BLaER1 treated with 17β-estradiol and CSF1 and Interleukin-3, amounts not matched to agents 10 nM and 100 nM (cell line): ENCODE data around the gene MORC1.
"Not testable (repeated sequence)": the region's sequence is repeated elsewhere in the genome, so short reads cannot be mapped to it uniquely, and the experiment has no call there.

Experiments
- H3K27ac ChIP-seq, 11 experiments: shearing (Covaris generic); formaldehyde crosslinking; 2 replicates each; pipeline ENCODE4 v1.8.1; 2022
- H3K27me3 ChIP-seq, 11 experiments: shearing (Covaris generic); formaldehyde crosslinking; 2 replicates each; pipeline ENCODE4 v1.8.1; 2022
- H3K36me3 ChIP-seq, 11 experiments: shearing (Covaris generic); formaldehyde crosslinking; 2 replicates each; pipeline ENCODE4 v1.8.1; 2022
- H3K4me1 ChIP-seq, 10 experiments: shearing (Covaris generic); formaldehyde crosslinking; 2 replicates each; pipeline ENCODE4 v1.8.1; 2022
- H3K4me2 ChIP-seq, 11 experiments: shearing (Covaris generic); formaldehyde crosslinking; 2 replicates each; pipeline ENCODE4 v1.8.1; 2022
- H3K4me3 ChIP-seq, 10 experiments: shearing (Covaris generic); formaldehyde crosslinking; 2 replicates each; pipeline ENCODE4 v1.8.1; 2022
- H3K9ac ChIP-seq, 11 experiments: shearing (Covaris generic); formaldehyde crosslinking; 2 replicates each; pipeline ENCODE4 v1.8.1; 2022
- H3K9me3 ChIP-seq, 11 experiments: shearing (Covaris generic); formaldehyde crosslinking; replicated peaks in 1 of 11; 2 replicates each; pipeline ENCODE4 v1.8.1; 2022
- H4K20me1 ChIP-seq, 11 experiments: shearing (Covaris generic); formaldehyde crosslinking; 2 replicates each; pipeline ENCODE4 v1.8.1; 2022
- Cebpa-rat ChIP-seq, 11 experiments: shearing (Covaris generic); IDR thresholded peaks; 2 replicates each; pipeline ENCODE4 v1.8.1; 2022

MORC1 gene

DNA sequence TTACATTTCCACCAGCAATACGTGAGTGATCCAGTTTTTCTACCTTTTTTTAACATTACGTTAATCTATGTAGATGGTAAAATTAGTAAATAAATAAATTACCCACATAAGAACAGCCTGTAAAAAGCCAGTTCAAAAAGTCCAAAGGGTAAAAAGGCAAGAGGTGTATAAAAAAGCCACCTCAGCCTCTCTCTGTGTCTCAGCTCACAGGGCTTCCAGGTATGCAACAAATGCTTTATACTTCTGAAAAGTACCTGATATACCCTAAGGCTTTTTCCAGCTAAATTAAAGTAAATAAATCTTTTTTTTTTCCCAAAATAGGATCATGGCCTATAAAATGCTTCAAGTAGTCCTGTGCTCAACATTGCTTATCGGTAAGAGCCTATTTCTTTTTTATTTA, 18.6 kb upstream of the MORC1 start, which contains the start of gene C3orf85:
TSS of gene C3orf85 (plus strand) at position 197 of the 400 bp plus-strand sequence. CDS start at position 326, 129 bp downstream.
- no peak within 1 kb of the TSS for H3K4me3 ChIP-seq

DNA sequence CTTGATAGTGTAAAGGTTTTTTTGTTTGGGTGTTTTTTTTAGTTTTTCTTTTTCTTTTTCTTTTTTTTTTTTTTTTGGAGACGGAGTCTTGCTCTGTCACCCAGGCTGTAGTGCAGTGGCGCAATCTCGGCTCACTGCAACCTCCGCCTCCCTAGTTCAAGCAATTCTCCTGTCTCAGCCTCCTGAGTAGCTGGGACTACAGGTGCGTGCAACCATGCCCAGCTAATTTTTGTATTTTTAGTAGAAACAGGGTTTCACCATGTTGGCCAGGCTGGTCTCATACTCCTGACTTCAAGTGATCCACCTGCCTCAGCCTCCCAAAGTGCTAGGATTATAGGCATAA, 15.5 kb upstream of the MORC1 start:
- not testable (repeated sequence) for H4K20me1 ChIP-seq, H3K27me3 ChIP-seq, H3K9me3 ChIP-seq, H3K36me3 ChIP-seq, H3K27ac ChIP-seq, H3K4me3 ChIP-seq, H3K9ac ChIP-seq, H3K4me2 ChIP-seq
- H3K4me1 ChIP-seq = peaks cover 0 to 15% (median 3%) of the 10 kb centered on the region in 10 experiments; a peak in 6 of 20 replicates

More for the DNA sequence above, 18.6 kb upstream of the MORC1 start, which contains the start of gene C3orf85:
- peaks cover 0 to 17% (median 4%) of the 10 kb centered on the region in 10 experiments; a peak in 10 of 20 replicates for H3K4me1 ChIP-seq
- no peak within 1 kb of the TSS for H3K9ac ChIP-seq
- no peaks in the 10 kb centered on the region for H3K9me3 ChIP-seq
- no peaks in the 10 kb centered on the region for H3K36me3 ChIP-seq
- no peaks in the 10 kb centered on the region for H3K27me3 ChIP-seq
- no peak within 1 kb of the TSS for H3K4me2 ChIP-seq
- no peak for TF ChIP-seq Cebpa-rat (IDR thresholded peaks at IDR 0.05)
- no peak within 1 kb of the TSS for H3K27ac ChIP-seq
- no peaks in the 10 kb centered on the region for H4K20me1 ChIP-seq

DNA sequence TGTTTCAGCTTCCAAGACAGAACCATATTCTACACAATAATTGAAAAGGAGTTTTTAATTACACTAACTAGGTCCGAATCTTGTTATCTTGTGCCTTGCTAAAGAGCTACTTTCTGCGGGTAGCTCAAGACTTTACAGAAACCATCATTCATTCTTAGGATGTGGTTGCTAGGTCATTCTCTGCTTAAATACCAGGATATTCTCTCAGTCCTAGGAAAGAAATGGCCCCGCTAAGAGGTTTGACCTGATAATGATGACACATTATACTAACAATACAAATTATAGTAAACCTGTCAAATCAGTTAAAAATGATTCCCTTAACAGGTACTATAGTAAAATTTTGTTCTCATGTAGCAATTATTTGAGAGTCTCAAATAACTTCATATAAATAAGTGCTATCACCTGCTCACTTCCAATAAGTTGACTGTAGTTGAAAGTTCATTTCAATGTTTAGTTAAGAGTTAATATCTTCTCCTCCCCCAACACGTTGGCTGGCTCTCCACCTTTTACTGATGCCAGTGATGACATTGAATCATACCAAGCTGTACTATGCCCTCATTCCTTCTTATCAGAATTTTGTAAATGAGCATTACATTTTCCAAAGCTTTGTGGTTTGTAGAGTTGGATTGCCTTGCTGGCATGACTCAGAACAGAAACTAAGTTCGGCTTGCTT, 15.0 kb upstream of the MORC1 start:
- no peaks in the 10 kb centered on the region for H4K20me1 ChIP-seq
- H3K9ac ChIP-seq = no peak overlapping the region
- H3K27ac ChIP-seq = no peak overlapping the region
- no peak for TF ChIP-seq Cebpa-rat (IDR thresholded peaks at IDR 0.05)
- H3K4me1 ChIP-seq = peaks cover 0 to 14% (median 3%) of the 10 kb centered on the region in 10 experiments; a peak in 6 of 20 replicates
- H3K36me3 ChIP-seq = no peaks in the 10 kb centered on the region
- H3K4me2 ChIP-seq = no peak overlapping the region
- H3K9me3 ChIP-seq = peaks cover 0 to 5% (median 0%) of the 10 kb centered on the region in 11 experiments; a peak in 1 of 22 replicates
- no peaks in the 10 kb centered on the region for H3K27me3 ChIP-seq
- H3K4me3 ChIP-seq = no peak overlapping the region

GRCh38 chr3:109131276-109131675, 13.3 kb upstream of the MORC1 start:
- Histone ChIP-seq H3K27me3 (no peaks in the 10 kb centered on the region), H3K4me1 (peaks cover 0 to 11% (median 3%) of the 10 kb centered on the region in 10 experiments; a peak in 6 of 20 replicates), H3K9me3 (peaks cover 0 to 5% (median 0%) of the 10 kb centered on the region in 11 experiments; a peak in 1 of 22 replicates), H3K27ac (no peak overlapping the region), H3K4me3 (no peak overlapping the region), H3K36me3 (no peaks in the 10 kb centered on the region), H4K20me1 (no peaks in the 10 kb centered on the region), H3K9ac (no peak overlapping the region), H3K4me2 (peak overlapping the region in 5 of 11 experiments; percentile 4 to 32 (median 6); a peak in 5 of 22 replicates)
- no peak for TF ChIP-seq Cebpa-rat (IDR thresholded peaks at IDR 0.05)

- no peak overlapping the region for H3K9ac ChIP-seq
- H3K4me1 ChIP-seq = peaks cover 6 to 17% (median 10%) of the 10 kb centered on the region in 10 experiments
- no peak for TF ChIP-seq Cebpa-rat (IDR thresholded peaks at IDR 0.05)
- no peaks in the 10 kb centered on the region for H4K20me1 ChIP-seq
- H3K4me3 ChIP-seq = no peak overlapping the region
- H3K27ac ChIP-seq = no peak overlapping the region
- H3K9me3 ChIP-seq = peaks cover 0 to 5% (median 0%) of the 10 kb centered on the region in 11 experiments; a peak in 2 of 22 replicates
- no peaks in the 10 kb centered on the region for H3K36me3 ChIP-seq
- H3K27me3 ChIP-seq = no peaks in the 10 kb centered on the region
- no peak overlapping the region for H3K4me2 ChIP-seq
These were observed 9.6 kb upstream of the MORC1 start for GRCh38 chr3:109127553-109127952.

DNA sequence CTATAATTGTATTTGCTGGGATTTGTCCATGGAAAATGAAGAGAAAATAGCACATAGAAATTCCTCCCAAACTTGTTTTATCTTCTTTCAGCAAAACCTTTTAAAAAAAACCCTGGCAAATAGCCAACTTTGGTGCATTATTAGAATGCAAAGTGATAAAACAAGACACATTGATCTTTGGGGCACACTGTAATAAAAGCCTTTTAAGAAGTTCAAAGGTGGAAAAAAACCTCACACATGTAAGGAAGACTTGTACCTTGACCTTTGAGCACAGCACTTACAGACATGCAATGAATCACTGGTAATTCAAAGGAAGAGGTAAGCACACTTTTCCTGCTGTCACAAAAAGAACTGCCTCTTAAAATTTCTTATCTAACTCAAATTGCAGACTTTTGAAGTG, 8.0 kb upstream of the MORC1 start:
- Histone ChIP-seq H3K27me3 (no peaks in the 10 kb centered on the region), H3K4me3 (no peak overlapping the region), H3K9ac (no peak overlapping the region), H3K27ac (no peak overlapping the region), H3K4me1 (peaks cover 22 to 25% (median 23%) of the 10 kb centered on the region in 10 experiments), H4K20me1 (no peaks in the 10 kb centered on the region), H3K36me3 (no peaks in the 10 kb centered on the region), H3K4me2 (no peak overlapping the region), H3K9me3 (peaks cover 0 to 5% (median 0%) of the 10 kb centered on the region in 11 experiments; a peak in 2 of 22 replicates)
- TF ChIP-seq Cebpa-rat (IDR thresholded peaks at IDR 0.05) = no peak

- Histone ChIP-seq H4K20me1 (no peaks in the 10 kb centered on the region), H3K36me3 (no peaks in the 10 kb centered on the region), H3K4me3 (no peak overlapping the region), H3K27ac (peak overlapping the region in 4 of 11 experiments; percentile 30 to 58 (median 41); a peak in 4 of 22 replicates), H3K4me1 (peaks cover 24 to 30% (median 28%) of the 10 kb centered on the region in 10 experiments), H3K27me3 (no peaks in the 10 kb centered on the region), H3K4me2 (peak overlapping the region; percentile 60 to 81 (median 71)), H3K9me3 (peaks cover 0 to 9% (median 3%) of the 10 kb centered on the region in 11 experiments; a peak in 4 of 22 replicates), H3K9ac (no peak overlapping the region)
- no peak for TF ChIP-seq Cebpa-rat (IDR thresholded peaks at IDR 0.05)
These were observed 4.8 kb upstream of the MORC1 start for GRCh38 chr3:109122690-109123089.

DNA sequence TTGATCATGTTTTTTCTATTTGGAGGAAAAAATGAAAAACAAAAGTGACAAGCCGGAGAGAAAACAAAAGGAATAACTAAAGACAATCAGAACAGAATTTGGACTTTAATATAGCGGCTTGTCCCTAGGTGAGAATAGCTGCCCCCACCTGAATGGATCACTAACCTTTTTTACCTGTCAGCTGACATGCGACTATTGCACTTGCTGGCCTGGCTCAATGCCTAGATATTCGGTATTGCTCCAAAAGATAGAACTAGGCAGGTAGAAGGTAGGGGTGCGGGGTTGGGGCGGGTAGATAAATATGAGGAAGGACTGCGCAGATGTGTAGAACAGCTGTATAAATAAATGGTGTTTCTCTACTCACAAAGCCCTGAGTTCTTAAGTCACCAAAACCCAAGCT, 650 bp upstream of the MORC1 start:
- TF ChIP-seq Cebpa-rat (IDR thresholded peaks at IDR 0.05) = no peak
- Histone ChIP-seq H3K4me2 (no peak overlapping the region), H3K4me3 (no peak overlapping the region), H3K9me3 (peaks cover 0 to 9% (median 3%) of the 10 kb centered on the region in 11 experiments; a peak in 5 of 22 replicates), H3K27me3 (no peaks in the 10 kb centered on the region), H3K9ac (no peak overlapping the region), H3K36me3 (no peaks in the 10 kb centered on the region), H3K27ac (no peak overlapping the region), H4K20me1 (no peaks in the 10 kb centered on the region), H3K4me1 (peaks cover 24 to 30% (median 28%) of the 10 kb centered on the region in 10 experiments)

- Histone ChIP-seq H3K4me2 (no peak overlapping the region), H3K27me3 (no peaks in the 10 kb centered on the region), H3K36me3 (no peaks in the 10 kb centered on the region), H3K4me3 (no peak overlapping the region), H4K20me1 (no peaks in the 10 kb centered on the region), H3K27ac (no peak overlapping the region), H3K9ac (no peak overlapping the region), H3K4me1 (peaks cover 2 to 9% (median 7%) of the 10 kb centered on the region in 10 experiments; a peak in 19 of 20 replicates), H3K9me3 (peaks cover 0 to 9% (median 3%) of the 10 kb centered on the region in 11 experiments; a peak in 5 of 22 replicates)
- TF ChIP-seq Cebpa-rat (IDR thresholded peaks at IDR 0.05) = no peak
These were observed 1.9 kb downstream of the MORC1 start for GRCh38 chr3:109116031-109116430.
